ENCODE results near the gene DYNLT2B.
"Not testable (repeated sequence)": the region's sequence is repeated elsewhere in the genome, so short reads cannot be mapped to it uniquely, and the experiment has no call there.

The DYNLT2B gene

GRCh38 chr3:196317687-196318467 is at the start of gene DYNLT2B:
Gene DYNLT2B, minus strand, starts transcription at chr3:196318240. Its CDS starts 88 bp downstream, at chr3:196318152.
- TF ChIP-seq CTCF (IDR thresholded peaks at IDR 0.05; ENCODE audit: insufficient read depth, low read length, poor library complexity, severe bottlenecking) = no peak
- peak; percentile 96 for DNase-seq (ENCODE audit: extremely low read depth, insufficient read length)
- peak within 1 kb of the TSS; percentile 97 for H3K4me3 ChIP-seq (replicated peaks; ENCODE audit: low read depth, low read length)

GRCh38 chr3:196365736-196366135 is 47.7 kb upstream of the DYNLT2B start:
- DNase-seq (ENCODE audit: extremely low read depth, insufficient read length) = no peak
- peaks cover 16% of the 10 kb centered on the region for H3K36me3 ChIP-seq (ENCODE audit: control insufficient read depth, insufficient read depth, low read length)
- no peaks in the 10 kb centered on the region for H3K27me3 ChIP-seq (replicated peaks; ENCODE audit: control insufficient read depth, insufficient read depth, low read length)
- no peak overlapping the region for H3K4me3 ChIP-seq (replicated peaks; ENCODE audit: low read depth, low read length)
- no peak for TF ChIP-seq CTCF (IDR thresholded peaks at IDR 0.05; ENCODE audit: insufficient read depth, low read length, poor library complexity, severe bottlenecking)

More at GRCh38 chr3:196317687-196318467, at the start of gene DYNLT2B:
- H3K27me3 ChIP-seq (replicated peaks; ENCODE audit: control insufficient read depth, insufficient read depth, low read length) = no peaks in the 10 kb centered on the region
- H3K36me3 ChIP-seq (ENCODE audit: control insufficient read depth, insufficient read depth, low read length) = no peaks in the 10 kb centered on the region; the same call in 1 of the 2 replicates

GRCh38 chr3:196360586-196360985 is 42.5 kb upstream of the DYNLT2B start:
- H3K27me3 ChIP-seq (replicated peaks; ENCODE audit: control insufficient read depth, insufficient read depth, low read length) = no peaks in the 10 kb centered on the region
- no peak overlapping the region for H3K4me3 ChIP-seq (replicated peaks; ENCODE audit: low read depth, low read length)
- no peak for TF ChIP-seq CTCF (IDR thresholded peaks at IDR 0.05; ENCODE audit: insufficient read depth, low read length, poor library complexity, severe bottlenecking)
- H3K36me3 ChIP-seq (ENCODE audit: control insufficient read depth, insufficient read depth, low read length) = peaks cover 20% of the 10 kb centered on the region
- no peak for DNase-seq (ENCODE audit: extremely low read depth, insufficient read length)

- not testable (repeated sequence) for DNase-seq (ENCODE audit: extremely low read depth, insufficient read length); H3K27me3 ChIP-seq (replicated peaks; ENCODE audit: control insufficient read depth, insufficient read depth, low read length)
- H3K36me3 ChIP-seq (ENCODE audit: control insufficient read depth, insufficient read depth, low read length) = peaks cover 20% of the 10 kb centered on the region
Observed at GRCh38 chr3:196358540-196358939, 40.5 kb upstream of the DYNLT2B start.

GRCh38 chr3:196357905-196358304 is 39.9 kb upstream of the DYNLT2B start:
- H3K36me3 ChIP-seq (ENCODE audit: control insufficient read depth, insufficient read depth, low read length) = peaks cover 20% of the 10 kb centered on the region
- no peak for DNase-seq (ENCODE audit: extremely low read depth, insufficient read length)
- TF ChIP-seq CTCF (IDR thresholded peaks at IDR 0.05; ENCODE audit: insufficient read depth, low read length, poor library complexity, severe bottlenecking) = no peak
- no peak overlapping the region for H3K4me3 ChIP-seq (replicated peaks; ENCODE audit: low read depth, low read length)
- H3K27me3 ChIP-seq (replicated peaks; ENCODE audit: control insufficient read depth, insufficient read depth, low read length) = no peaks in the 10 kb centered on the region

More at GRCh38 chr3:196358540-196358939, 40.5 kb upstream of the DYNLT2B start:
- H3K4me3 ChIP-seq (replicated peaks; ENCODE audit: low read depth, low read length) = not testable (repeated sequence)

- no peak for TF ChIP-seq CTCF (IDR thresholded peaks at IDR 0.05; ENCODE audit: insufficient read depth, low read length, poor library complexity, severe bottlenecking)
- H3K36me3 ChIP-seq (ENCODE audit: control insufficient read depth, insufficient read depth, low read length) = peaks cover 17% of the 10 kb centered on the region
- no peak for DNase-seq (ENCODE audit: extremely low read depth, insufficient read length)
- no peaks in the 10 kb centered on the region for H3K27me3 ChIP-seq (replicated peaks; ENCODE audit: control insufficient read depth, insufficient read depth, low read length)
- no peak overlapping the region for H3K4me3 ChIP-seq (replicated peaks; ENCODE audit: low read depth, low read length)
Observed at GRCh38 chr3:196356556-196356955, 38.5 kb upstream of the DYNLT2B start.
